Measurements from ENCODE around the gene LZTS2.

- TF ChIP-seq ZBTB33 (IDR thresholded peaks at IDR 0.05) (no peak), REST (IDR thresholded peaks at IDR 0.05) (no peak)
These were observed 41.2 kb downstream of the LZTS2 start for GRCh38 chr10:101040851-101041250.
